Neural cell (in vitro differentiated cells): Measurements from ENCODE around the gene ZFYVE19. TPM values are rescaled to one million over a fixed set of nuclear protein-coding genes. Genes with fewer than 3 reads are reported as not detected.

ENCODE experiments used
- H2AFZ ChIP-seq: fragments of 200-600, 300-800 bp; sonication (generic), shearing (Covaris generic); 2 replicates; pipeline ENCODE4 v1.6.0; 2014; ENCODE audit warnings: low read depth, mild to moderate bottlenecking, antibody characterized with exemption, low read length, moderate library complexity
- H3F3A ChIP-seq: fragments of 200-600 bp; shearing (Covaris generic); 2 replicates; pipeline ENCODE4 v1.6.1; 2016; ENCODE audit warnings: mild to moderate bottlenecking, moderate library complexity, mixed read lengths, antibody characterized with exemption, low read length; ENCODE audit not compliant: insufficient read depth, poor library complexity, severe bottlenecking
- H3K27ac ChIP-seq: fragments of 200-600, 300-800 bp; sonication (generic), shearing (Covaris generic); 2 replicates; pipeline ENCODE4 v1.5.1; 2014; ENCODE audit warnings: mild to moderate bottlenecking, low read length, moderate library complexity
- H3K27me3 ChIP-seq: fragments of 300-800, 200-600 bp; sonication (generic), shearing (Covaris generic); 2 replicates; pipeline ENCODE4 v1.6.0; 2014; ENCODE audit warnings: mild to moderate bottlenecking, low read depth, low read length, moderate library complexity; ENCODE audit not compliant: insufficient read depth
- H3K36me3 ChIP-seq: fragments of 300-800, 200-600 bp; sonication (generic), shearing (Covaris generic); 2 replicates; pipeline ENCODE4 v1.5.1; 2014; ENCODE audit warnings: mild to moderate bottlenecking, antibody characterized with exemption, low read length, moderate library complexity; ENCODE audit not compliant: insufficient read depth
- H3K4me2 ChIP-seq: fragments of 300-800, 200-600 bp; sonication (generic), shearing (Covaris generic); 2 replicates; pipeline ENCODE4 v1.6.0; 2014; ENCODE audit warnings: mild to moderate bottlenecking, low read length
- H3K4me3 ChIP-seq: fragments of 300-800, 200-600 bp; sonication (generic), shearing (Covaris generic); 2 replicates; pipeline ENCODE4 v1.5.1; 2014; ENCODE audit warnings: mild to moderate bottlenecking, low read length, moderate library complexity
- H3K79me2 ChIP-seq: fragments of 200-600 bp; shearing (Covaris generic); replicated peaks from 2 replicates; pipeline ENCODE4 v1.6.0; 2014; ENCODE audit warnings: mild to moderate bottlenecking, low read length, moderate library complexity; ENCODE audit not compliant: insufficient read depth
- H3K9ac ChIP-seq: fragments of 300-800, 200-600 bp; sonication (generic), shearing (Covaris generic); 2 replicates; pipeline ENCODE4 v1.6.1; 2016; ENCODE audit warnings: mild to moderate bottlenecking, low read length, mixed read lengths
- H3K9me2 ChIP-seq: fragments of 200-600 bp; shearing (Covaris generic); 2 replicates; pipeline ENCODE4 v1.6.1; 2016; ENCODE audit warnings: mild to moderate bottlenecking, low read length, mixed read lengths; ENCODE audit not compliant: insufficient read depth
- H3K9me3 ChIP-seq: fragments of 200-600, 300-800 bp; sonication (generic), shearing (Covaris generic); 2 replicates; pipeline ENCODE4 v1.6.1; 2016; ENCODE audit warnings: mild to moderate bottlenecking, mixed run types, low read length, moderate library complexity, mixed read lengths
- H4K20me1 ChIP-seq: fragments of 200-600 bp; shearing (Covaris generic); 2 replicates; pipeline ENCODE4 v1.6.1; 2016; ENCODE audit warnings: mild to moderate bottlenecking, mixed run types; ENCODE audit not compliant: insufficient read depth
- EP300 ChIP-seq: fragments of 450-650 bp; conservative IDR thresholded peaks from 2 replicates; pipeline ENCODE4 v1.6.1; 2014; ENCODE audit warnings: antibody characterized with exemption, mild to moderate bottlenecking, moderate library complexity; ENCODE audit not compliant: poor library complexity, severe bottlenecking
- EZH2 ChIP-seq: fragments of 200-600, 300-800 bp; shearing (Covaris generic), sonication (generic); IDR thresholded peaks from 2 replicates; pipeline ENCODE4 v1.6.1; 2014; ENCODE audit warnings: antibody characterized with exemption, low read length, borderline replicate concordance, mild to moderate bottlenecking; ENCODE audit not compliant: insufficient read depth, poor library complexity, severe bottlenecking
- MXI1 ChIP-seq: fragments of 450-650 bp; conservative IDR thresholded peaks from 2 replicates; pipeline ENCODE4 v1.6.1; 2014; ENCODE audit warnings: antibody characterized with exemption, mild to moderate bottlenecking; ENCODE audit not compliant: poor library complexity, severe bottlenecking
- POLR2AphosphoS5 ChIP-seq: IDR thresholded peaks from 2 replicates; pipeline ENCODE4 v1.6.1; 2012
- RAD21 ChIP-seq: fragments of 450-650 bp; conservative IDR thresholded peaks from 2 replicates; pipeline ENCODE4 v1.6.1; 2014; ENCODE audit warnings: antibody characterized with exemption, mild to moderate bottlenecking, moderate library complexity
- SMC3 ChIP-seq: fragments of 450-650 bp; conservative IDR thresholded peaks from 2 replicates; pipeline ENCODE4 v1.6.1; 2014; ENCODE audit warnings: antibody characterized with exemption, mild to moderate bottlenecking, moderate library complexity; ENCODE audit not compliant: poor library complexity
- TAF1 ChIP-seq: IDR thresholded peaks from 2 replicates; pipeline ENCODE4 v1.6.1; 2012; ENCODE audit warnings: low read depth
- polyA plus RNA-seq: library from polyadenylated mRNA; depleted of rRNA; stranded (reverse); fragments of >200 nt; gene quantifications from 2 replicates; pipeline ENCODE4 v1.2.3, GENCODE V29; 2014
- TF ChIP-seq, protein P1 (sequence below): IDR thresholded peaks from 2 replicates; pipeline ENCODE4 v1.6.1; 2012; ENCODE audit warnings: borderline replicate concordance
- TF ChIP-seq, protein P2 (sequence below): fragments of 450-650 bp; IDR thresholded peaks from 2 replicates; pipeline ENCODE4 v1.5.1; 2014; ENCODE audit warnings: antibody characterized with exemption, mild to moderate bottlenecking, moderate library complexity; ENCODE audit not compliant: poor library complexity, severe bottlenecking

Gene ZFYVE19
- polyA plus RNA-seq, 1 donor from 2014 or later: 48.2 TPM

- Histone ChIP-seq H3K4me3 (no peak overlapping the region), H3K27me3 (no peaks in the 10 kb centered on the region), H3F3A (no peaks in the 10 kb centered on the region), H3K79me2 (no peaks in the 10 kb centered on the region), H3K27ac (no peak overlapping the region), H3K9me2 (no peaks in the 10 kb centered on the region), H4K20me1 (no peaks in the 10 kb centered on the region), H3K9ac (no peak overlapping the region), H3K9me3 (no peaks in the 10 kb centered on the region), H3K4me2 (no peak overlapping the region), H3K36me3 (no peaks in the 10 kb centered on the region), H2AFZ (no peak overlapping the region)
- TF ChIP-seq EP300 (no peak), SMC3 (no peak), RAD21 (no peak), EZH2 (no peak), POLR2AphosphoS5 (no peak), MXI1 (no peak), TAF1 (no peak)
- TF ChIP-seq, protein P1, sequence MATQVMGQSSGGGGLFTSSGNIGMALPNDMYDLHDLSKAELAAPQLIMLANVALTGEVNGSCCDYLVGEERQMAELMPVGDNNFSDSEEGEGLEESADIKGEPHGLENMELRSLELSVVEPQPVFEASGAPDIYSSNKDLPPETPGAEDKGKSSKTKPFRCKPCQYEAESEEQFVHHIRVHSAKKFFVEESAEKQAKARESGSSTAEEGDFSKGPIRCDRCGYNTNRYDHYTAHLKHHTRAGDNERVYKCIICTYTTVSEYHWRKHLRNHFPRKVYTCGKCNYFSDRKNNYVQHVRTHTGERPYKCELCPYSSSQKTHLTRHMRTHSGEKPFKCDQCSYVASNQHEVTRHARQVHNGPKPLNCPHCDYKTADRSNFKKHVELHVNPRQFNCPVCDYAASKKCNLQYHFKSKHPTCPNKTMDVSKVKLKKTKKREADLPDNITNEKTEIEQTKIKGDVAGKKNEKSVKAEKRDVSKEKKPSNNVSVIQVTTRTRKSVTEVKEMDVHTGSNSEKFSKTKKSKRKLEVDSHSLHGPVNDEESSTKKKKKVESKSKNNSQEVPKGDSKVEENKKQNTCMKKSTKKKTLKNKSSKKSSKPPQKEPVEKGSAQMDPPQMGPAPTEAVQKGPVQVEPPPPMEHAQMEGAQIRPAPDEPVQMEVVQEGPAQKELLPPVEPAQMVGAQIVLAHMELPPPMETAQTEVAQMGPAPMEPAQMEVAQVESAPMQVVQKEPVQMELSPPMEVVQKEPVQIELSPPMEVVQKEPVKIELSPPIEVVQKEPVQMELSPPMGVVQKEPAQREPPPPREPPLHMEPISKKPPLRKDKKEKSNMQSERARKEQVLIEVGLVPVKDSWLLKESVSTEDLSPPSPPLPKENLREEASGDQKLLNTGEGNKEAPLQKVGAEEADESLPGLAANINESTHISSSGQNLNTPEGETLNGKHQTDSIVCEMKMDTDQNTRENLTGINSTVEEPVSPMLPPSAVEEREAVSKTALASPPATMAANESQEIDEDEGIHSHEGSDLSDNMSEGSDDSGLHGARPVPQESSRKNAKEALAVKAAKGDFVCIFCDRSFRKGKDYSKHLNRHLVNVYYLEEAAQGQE: no peak
- TF ChIP-seq, protein P2, sequence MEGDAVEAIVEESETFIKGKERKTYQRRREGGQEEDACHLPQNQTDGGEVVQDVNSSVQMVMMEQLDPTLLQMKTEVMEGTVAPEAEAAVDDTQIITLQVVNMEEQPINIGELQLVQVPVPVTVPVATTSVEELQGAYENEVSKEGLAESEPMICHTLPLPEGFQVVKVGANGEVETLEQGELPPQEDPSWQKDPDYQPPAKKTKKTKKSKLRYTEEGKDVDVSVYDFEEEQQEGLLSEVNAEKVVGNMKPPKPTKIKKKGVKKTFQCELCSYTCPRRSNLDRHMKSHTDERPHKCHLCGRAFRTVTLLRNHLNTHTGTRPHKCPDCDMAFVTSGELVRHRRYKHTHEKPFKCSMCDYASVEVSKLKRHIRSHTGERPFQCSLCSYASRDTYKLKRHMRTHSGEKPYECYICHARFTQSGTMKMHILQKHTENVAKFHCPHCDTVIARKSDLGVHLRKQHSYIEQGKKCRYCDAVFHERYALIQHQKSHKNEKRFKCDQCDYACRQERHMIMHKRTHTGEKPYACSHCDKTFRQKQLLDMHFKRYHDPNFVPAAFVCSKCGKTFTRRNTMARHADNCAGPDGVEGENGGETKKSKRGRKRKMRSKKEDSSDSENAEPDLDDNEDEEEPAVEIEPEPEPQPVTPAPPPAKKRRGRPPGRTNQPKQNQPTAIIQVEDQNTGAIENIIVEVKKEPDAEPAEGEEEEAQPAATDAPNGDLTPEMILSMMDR: no peak
These were observed 36.7 kb upstream of the ZFYVE19 start for GRCh38 chr15:40770147-40770721.

- Histone ChIP-seq H3K27me3 (no peaks in the 10 kb centered on the region), H3K4me3 (no peak overlapping the region), H3K27ac (no peak overlapping the region), H3K4me2 (no peak overlapping the region), H3K79me2 (no peaks in the 10 kb centered on the region), H3K9me3 (no peaks in the 10 kb centered on the region), H3F3A (no peaks in the 10 kb centered on the region), H3K9me2 (no peaks in the 10 kb centered on the region), H4K20me1 (no peaks in the 10 kb centered on the region), H3K9ac (no peak overlapping the region), H2AFZ (no peak overlapping the region), H3K36me3 (no peaks in the 10 kb centered on the region)
- TF ChIP-seq SMC3 (no peak), EZH2 (no peak), MXI1 (no peak), RAD21 (no peak), TAF1 (no peak), POLR2AphosphoS5 (no peak), EP300 (no peak)
- TF ChIP-seq, protein P2: no peak
- TF ChIP-seq, protein P1: no peak
These were observed 35.6 kb upstream of the ZFYVE19 start for GRCh38 chr15:40771242-40771641.
